AG04450 (cell line): ENCODE results near the gene NEO1. TPM values are rescaled to one million over a fixed set of nuclear protein-coding genes. Genes with fewer than 3 reads are reported as not detected.

Experiments used
- CTCF ChIA-PET: fragments of 300-600, 350-600 bp; formaldehyde crosslinking; extraction: SDS; loops from one replicate; lab custom pipeline; 2022; ENCODE audit warnings: antibody characterized with exemption, inconsistent platforms; lab: Charles Lee
- POLR2A ChIA-PET: fragments of 350-600 bp; formaldehyde crosslinking; extraction: SDS; loops from one replicate; lab custom pipeline; 2021; ENCODE audit warnings: antibody characterized with exemption, inconsistent platforms; lab: Yijun Ruan, JAX
- DNase-seq: peaks from one replicate; pipeline ENCODE4 v3.0.0-alpha.2; 2011; ENCODE audit warnings: low read depth, low spot score
- H3K27ac ChIP-seq: one replicate; pipeline ENCODE4 v1.5.1; 2012; ENCODE audit warnings: low read depth, low read length, control low read depth
- H3K27me3 ChIP-seq: one replicate; pipeline ENCODE4 v1.6.0; 2012; ENCODE audit warnings: low read length; ENCODE audit not compliant: control insufficient read depth, insufficient read depth
- H3K4me3 ChIP-seq: 2 replicates; pipeline ENCODE4 v1.5.1; 2011; ENCODE audit warnings: mild to moderate bottlenecking, low read depth, low read length, control low read depth
- H3K9me3 ChIP-seq: 2 replicates; pipeline ENCODE4 v1.5.1; 2012; ENCODE audit warnings: low read length; ENCODE audit not compliant: control insufficient read depth, insufficient read depth
- polyA plus RNA-seq: library from polyadenylated mRNA; depleted of rRNA; stranded (reverse); fragments of >200 nt; gene quantifications from 2 replicates; pipeline ENCODE4 v1.2.3, GENCODE V29; 2011
- TF ChIP-seq, protein P1 (sequence below): IDR thresholded peaks from 2 replicates; pipeline ENCODE4 v1.5.1; 2011; ENCODE audit warnings: low read depth, low read length, control low read depth, inconsistent platforms

Gene NEO1
- polyA plus RNA-seq, 1 experiment: 3.5 TPM

DNA sequence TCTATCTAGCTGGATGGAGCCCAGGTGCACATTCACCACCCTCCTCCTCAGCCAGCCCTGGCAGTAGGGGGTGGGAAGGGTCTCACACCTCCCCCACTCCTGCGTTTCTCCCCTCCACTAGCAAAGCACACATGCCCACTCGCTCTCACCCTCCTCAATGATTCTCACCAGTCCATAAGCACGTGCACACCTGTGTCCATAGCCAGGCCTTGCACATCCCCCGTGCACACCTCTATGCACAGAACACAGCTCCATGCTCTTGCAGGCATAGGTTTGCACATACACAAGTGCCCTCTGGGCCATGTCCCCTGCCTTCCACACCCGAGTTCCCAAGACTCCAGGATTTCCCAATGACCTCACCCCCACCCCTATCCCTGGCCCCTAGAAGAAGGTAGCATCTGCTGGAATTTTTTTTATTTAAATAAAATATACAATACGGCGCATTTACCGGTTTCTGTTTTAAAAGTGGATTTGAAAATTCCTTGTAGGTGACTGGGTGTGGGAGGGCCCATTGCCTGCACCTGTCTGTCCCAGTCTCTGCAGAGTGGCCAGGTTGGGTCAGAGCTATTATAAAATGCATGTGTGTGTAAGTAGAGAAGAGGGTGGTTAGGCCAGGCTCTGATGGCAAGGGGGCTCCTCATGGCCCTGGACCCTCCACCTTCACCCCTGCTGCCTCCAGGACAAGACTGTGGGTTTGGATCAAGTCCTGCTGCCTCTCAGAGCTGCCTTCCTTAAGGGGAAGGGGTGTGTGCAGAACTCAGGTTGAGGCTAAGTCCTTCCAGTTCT is 267.4 kb downstream of the NEO1 start:
- Histone ChIP-seq H3K27ac (no peak overlapping the region), H3K9me3 (no peaks in the 10 kb centered on the region; the same call in 1 of the 2 replicates), H3K27me3 (peaks cover 8% of the 10 kb centered on the region), H3K4me3 (no peak overlapping the region)
- ChIA-PET POLR2A (no interaction called here), CTCF (no interaction called here)
- DNase-seq: no peak
- TF ChIP-seq, protein P1, sequence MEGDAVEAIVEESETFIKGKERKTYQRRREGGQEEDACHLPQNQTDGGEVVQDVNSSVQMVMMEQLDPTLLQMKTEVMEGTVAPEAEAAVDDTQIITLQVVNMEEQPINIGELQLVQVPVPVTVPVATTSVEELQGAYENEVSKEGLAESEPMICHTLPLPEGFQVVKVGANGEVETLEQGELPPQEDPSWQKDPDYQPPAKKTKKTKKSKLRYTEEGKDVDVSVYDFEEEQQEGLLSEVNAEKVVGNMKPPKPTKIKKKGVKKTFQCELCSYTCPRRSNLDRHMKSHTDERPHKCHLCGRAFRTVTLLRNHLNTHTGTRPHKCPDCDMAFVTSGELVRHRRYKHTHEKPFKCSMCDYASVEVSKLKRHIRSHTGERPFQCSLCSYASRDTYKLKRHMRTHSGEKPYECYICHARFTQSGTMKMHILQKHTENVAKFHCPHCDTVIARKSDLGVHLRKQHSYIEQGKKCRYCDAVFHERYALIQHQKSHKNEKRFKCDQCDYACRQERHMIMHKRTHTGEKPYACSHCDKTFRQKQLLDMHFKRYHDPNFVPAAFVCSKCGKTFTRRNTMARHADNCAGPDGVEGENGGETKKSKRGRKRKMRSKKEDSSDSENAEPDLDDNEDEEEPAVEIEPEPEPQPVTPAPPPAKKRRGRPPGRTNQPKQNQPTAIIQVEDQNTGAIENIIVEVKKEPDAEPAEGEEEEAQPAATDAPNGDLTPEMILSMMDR: no peak

DNA sequence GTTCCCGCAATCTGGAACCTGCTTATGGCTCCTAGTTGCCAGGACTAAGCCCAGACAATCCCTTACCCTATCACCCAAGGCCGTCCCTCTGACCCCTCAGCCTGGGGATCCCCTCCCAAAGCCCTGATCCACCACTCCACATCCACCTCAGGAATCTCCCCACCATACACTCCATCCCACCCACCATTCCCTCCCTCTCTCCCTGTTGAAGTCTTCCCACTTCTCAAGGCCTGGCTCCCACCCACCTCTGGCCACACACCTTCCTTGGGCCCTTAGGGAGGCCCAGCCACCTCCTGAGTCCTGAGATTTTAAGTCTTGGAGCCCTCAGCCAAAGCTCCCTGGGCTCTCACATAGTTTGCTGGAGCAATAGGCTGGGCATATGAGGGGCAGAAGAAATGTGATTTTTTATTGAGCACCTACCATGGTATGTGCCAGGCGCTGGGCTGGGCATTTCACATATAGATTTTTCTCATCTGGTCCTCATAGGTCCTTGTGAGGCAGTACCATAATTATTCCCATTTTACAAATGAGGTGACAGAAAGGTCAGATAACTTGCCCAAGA is 268.4 kb downstream of the NEO1 start:
- no peaks in the 10 kb centered on the region; the same call in 1 of the 2 replicates for H3K9me3 ChIP-seq
- no peak for DNase-seq
- ChIA-PET CTCF (interaction anchor here (1.4 kb wide), 1 partner anchor 316 kb away, joined by 3 read pairs; no protein-coding TSS in a partner anchor), POLR2A (no interaction called here)
- H3K27me3 ChIP-seq: peaks cover 8% of the 10 kb centered on the region
- TF ChIP-seq, protein P1: no peak
- no peak overlapping the region for H3K27ac ChIP-seq
- no peak overlapping the region for H3K4me3 ChIP-seq

DNA sequence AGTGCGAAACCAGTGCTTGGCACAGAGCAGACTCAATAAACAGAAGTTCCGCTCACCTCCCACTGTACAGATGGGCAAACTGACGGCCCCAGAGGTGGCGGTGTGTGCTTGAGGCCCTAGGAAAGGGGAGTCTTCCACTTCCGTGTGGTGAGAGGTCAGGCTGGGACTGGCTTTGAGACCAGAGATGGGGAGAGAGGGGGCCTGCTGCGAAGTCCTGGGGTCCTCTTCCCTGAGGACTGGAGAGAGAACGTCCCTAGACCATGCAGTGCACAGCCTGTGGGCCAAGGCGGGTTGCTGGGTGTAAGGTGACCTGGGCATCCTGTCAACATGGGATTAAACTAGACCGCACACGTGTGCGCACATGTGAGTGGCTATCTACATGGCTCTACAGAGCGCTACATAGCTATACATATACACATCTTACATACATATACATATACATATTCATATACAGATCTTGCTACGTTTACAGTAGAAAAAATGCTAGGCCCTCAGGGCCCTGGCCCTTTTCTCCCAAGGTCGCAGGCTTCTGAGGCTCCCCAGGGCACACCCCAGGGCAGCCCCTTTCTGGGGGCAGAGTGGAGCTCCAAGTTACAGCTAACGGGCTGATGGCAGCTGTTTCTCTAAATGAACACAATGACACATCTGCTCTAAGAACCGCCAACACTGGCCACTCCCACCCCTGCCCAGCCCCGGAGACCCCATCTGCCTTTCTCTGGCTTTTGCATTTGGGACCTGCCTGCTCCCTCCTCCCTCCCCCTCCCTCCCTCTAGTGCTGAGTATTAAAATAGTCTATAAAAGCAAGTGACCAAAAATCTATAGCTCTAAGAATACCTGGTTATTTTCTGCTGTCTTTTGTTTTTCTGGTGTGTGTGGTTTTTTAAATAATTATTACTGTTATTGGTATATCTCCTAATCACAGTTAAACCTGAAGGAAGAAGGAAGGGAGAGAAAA is 269.5 kb downstream of the NEO1 start:
- no peak overlapping the region for H3K27ac ChIP-seq
- H3K4me3 ChIP-seq: no peak overlapping the region
- POLR2A ChIA-PET: no interaction called here
- H3K9me3 ChIP-seq: no peaks in the 10 kb centered on the region; the same call in 1 of the 2 replicates
- TF ChIP-seq, protein P1: no peak
- no peak for DNase-seq
- peaks cover 8% of the 10 kb centered on the region for H3K27me3 ChIP-seq
- CTCF ChIA-PET: interaction anchor here (0.6 to 1.4 kb wide), 2 partner anchors 35 to 315 kb away, joined by 3 to 5 read pairs; no protein-coding TSS in a partner anchor

DNA sequence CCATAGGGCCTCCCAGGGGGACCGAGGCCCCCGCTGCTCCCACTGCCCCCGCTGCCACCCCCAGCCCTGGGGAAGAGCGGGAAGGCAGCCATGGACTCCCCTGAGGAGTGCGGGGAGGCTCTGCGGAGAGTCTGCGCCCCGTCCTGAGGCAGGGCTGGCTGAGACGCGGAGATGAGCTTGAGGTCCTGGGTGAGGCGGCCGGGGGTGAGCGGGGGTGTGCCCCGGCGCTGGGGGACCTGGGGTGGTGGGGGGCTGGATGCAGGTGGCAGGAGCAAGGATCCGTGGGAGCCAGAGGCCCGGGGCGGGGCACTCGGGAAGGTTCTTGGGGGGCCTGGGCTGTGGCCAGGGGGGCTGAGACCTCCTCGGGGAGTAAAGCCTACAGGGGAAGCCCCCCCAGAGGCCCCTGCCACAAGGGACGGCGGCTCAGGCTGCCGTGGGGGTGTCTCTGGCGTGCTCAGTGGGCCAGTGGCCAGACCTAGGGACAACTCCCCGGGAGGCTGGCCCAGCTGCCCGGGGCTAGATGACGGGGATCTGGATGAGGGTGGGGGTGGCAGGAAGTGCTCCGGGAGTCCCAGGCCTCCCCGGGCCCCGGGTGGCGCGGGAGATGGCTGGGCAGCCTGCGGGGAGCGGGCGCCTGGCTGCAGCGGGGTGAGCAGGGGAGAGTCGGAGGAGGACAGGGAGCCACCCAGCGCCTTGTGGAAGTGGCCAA is 270.6 kb downstream of the NEO1 start:
- POLR2A ChIA-PET: no interaction called here
- TF ChIP-seq, protein P1: no peak
- Histone ChIP-seq H3K4me3 (no peak overlapping the region), H3K9me3 (no peaks in the 10 kb centered on the region; the same call in 1 of the 2 replicates), H3K27ac (no peak overlapping the region), H3K27me3 (peaks cover 8% of the 10 kb centered on the region)
- DNase-seq: no peak
- CTCF ChIA-PET: interaction anchor here (0.6 kb wide), 1 partner anchor 36 kb away, joined by 5 read pairs; no protein-coding TSS in a partner anchor
